HTR-8/SVneo (cell line): Measurements from ENCODE around the gene RASGEF1C.

Experiments used
- DNase-seq: peaks from one replicate; pipeline ENCODE4 v3.0.0; 2011; ENCODE audit warnings: low spot score, mixed read lengths; ENCODE audit not compliant: insufficient read length
- FAIRE-seq: peaks from 2 replicates; lab custom pipeline; 2011; peaks lifted over from hg19 to GRCh38; lab: Jason Lieb, UNC

RASGEF1C gene

DNA sequence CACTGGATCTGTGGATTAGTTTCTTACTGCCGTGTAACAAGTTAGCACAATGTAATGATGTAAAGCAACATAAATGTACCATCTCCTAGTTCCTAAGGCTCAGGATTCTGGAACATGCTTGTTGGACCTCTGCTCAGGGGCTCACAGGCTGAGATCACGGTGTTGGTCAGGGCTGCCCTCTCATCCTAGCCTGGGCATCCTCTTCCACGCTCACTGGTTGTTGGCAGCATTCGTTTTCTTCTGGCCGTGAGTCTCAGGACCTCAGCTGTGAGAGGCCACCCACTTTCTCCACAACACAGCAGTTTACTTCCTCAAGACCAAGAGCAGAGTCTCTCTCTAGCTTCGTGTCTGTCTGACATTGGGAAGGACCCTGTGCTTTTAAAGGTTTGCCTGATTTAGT lies 17.3 kb downstream of the RASGEF1C start:
- FAIRE-seq (no peak), DNase-seq (no peak)

DNA sequence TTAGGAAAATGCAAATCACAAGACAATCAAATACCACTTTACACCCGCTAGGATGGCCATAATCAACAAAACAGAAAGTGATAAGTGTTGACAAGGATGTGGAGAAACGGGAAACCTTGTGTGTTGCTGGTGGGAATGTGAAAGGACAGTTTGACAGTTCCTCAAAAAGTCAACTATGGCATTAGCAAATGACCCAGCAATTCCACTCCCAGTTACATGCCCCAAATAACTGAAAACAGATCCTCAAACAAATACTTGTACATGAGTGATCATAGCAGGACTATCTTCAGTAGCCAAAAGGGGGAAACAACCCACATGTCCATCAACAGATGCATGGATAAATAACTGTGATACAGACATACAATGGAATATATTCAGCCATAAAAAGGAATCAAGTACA lies 21.2 kb downstream of the RASGEF1C start:
- FAIRE-seq = no peak
- DNase-seq = no peak

DNA sequence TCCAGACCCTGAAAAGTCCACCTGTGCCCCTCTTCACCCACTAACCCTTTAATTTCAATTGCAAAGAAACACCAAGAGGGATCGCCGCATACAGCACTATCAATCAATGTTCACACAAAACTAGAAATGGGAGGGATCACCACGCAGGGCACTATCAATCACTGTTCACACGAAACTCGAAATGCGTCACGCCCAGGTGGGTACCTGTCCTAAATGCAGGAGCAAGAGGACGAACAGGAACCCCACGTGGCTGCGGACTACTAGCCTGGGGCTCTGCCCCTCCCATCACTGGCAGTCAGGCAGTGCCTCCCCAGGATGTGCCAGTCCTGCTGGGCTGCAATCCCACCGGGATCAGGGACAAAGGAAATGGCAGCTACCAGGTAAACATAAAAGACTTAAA lies 28.2 kb downstream of the RASGEF1C start:
- FAIRE-seq = no peak
- DNase-seq = no peak

DNA sequence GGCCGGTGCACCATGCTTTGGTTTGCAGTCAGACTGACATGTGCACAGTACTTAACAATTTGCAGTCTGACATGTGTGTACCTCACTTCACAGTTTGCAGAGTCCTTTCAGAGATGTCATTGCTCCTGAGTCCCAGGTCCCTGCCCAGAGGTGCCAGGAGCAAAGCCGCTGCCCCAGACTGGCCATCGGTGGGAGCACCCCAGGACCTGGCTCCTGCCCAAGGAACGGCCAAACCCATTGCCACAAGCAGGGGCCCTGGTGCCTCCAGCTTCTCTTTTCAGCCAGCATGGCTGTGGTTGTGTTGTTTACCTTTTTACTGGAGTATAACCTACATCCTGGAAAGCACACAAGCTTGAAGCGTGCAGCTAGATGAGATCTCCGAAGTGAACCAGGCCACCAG lies 28.6 kb downstream of the RASGEF1C start:
- FAIRE-seq (no peak), DNase-seq (no peak)

DNA sequence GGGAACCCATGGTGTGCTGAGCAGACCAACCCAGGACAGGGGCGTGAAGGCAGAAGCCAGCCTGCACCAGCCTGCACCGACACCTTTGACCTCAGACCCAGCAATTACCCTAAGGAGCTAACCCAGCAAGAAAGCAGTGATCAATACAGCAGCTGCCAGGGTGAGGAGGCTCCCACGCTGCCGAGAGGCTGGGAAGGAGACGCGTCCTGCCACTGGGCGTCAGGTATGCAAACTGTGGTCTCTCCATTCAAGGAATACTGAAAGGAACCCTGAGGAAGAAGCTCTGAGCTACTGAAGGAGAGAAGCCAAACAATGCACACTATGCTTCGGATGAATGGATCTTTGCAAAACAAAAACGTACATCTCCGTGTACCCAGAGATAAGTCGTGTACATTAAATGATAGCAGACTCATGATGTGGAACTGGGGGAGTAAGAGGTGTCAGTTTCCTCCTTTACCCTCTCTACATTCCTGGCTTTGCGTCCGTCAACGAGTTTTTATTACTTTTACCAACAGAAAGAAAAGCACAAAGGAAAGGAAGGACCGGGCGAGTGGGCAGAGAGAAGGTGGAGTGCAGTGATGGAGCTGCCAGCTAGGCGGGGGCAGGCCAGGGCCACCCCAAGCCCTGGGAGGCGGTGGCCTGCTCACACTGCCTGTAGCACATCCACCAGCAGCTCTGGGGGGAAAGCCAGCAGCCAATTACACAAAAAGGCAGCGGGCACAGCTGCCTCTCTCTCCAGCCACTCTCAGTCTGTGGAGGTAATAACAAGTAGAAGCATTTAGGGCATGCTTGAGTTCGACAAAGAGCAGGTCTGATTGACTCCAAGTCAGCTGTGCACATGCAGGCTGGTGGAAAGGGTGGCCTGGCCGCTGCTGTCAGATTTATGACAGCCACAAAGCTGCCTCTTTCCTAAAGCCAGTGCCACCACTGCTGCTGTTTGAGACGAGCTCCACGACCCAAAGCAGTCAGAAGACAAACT lies 29.3 kb downstream of the RASGEF1C start:
- DNase-seq = no peak
- FAIRE-seq = no peak

DNA sequence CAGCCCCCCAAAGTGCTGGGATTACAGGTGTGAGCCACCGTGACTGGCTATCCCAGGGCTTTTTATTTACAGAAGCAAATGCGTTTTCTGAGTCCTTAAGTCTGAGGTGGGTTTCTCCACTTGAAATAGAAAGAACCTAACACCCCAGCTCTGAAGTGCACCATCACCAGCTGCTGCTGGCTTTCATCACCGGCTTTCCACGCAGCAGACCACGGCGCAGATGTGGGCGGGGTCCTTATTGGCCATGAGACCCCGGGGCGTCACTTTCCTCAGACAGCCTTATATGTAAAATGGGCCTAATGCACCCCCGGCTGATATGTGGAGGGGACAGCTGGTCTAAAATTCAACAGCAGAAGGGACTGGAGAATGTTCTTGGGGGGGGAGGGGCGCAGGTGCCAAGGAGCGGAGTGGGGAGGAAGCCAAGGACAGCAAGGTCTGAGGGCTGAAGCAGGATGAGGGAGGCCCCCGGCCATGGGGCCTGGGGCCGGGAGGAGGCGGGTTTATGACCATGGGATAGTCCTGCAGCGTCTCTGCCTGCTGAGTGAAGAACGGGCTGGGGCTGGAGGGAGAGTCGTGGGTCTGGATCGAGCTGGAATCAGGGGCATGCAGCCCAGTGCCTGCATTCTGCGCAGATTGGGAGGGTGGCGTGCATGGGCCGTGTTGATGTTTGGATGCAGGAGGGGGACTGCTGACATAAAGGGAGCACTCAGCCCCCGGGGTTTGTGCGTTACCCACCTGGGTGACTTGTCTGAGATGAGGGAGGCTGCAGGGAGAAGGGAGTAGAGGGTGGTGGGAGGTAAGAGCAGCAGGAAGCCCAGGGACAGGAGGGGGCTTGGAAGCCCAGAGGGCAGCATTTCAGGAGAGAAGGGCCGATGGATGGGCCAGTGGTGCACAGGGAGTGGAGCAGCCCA lies 30.2 kb downstream of the RASGEF1C start:
- FAIRE-seq = no peak

GRCh38 chr5:180176191-180176590 lies 32.8 kb downstream of the RASGEF1C start:
- DNase-seq (no peak), FAIRE-seq (no peak)

More for the DNA sequence above, 30.2 kb downstream of the RASGEF1C start:
- DNase-seq = no peak

- DNase-seq (no peak), FAIRE-seq (no peak)
Measured at GRCh38 chr5:180175015-180175431, 34.0 kb downstream of the RASGEF1C start.

GRCh38 chr5:180174587-180174972 lies 34.4 kb downstream of the RASGEF1C start:
- FAIRE-seq = no peak
- no peak for DNase-seq

DNA sequence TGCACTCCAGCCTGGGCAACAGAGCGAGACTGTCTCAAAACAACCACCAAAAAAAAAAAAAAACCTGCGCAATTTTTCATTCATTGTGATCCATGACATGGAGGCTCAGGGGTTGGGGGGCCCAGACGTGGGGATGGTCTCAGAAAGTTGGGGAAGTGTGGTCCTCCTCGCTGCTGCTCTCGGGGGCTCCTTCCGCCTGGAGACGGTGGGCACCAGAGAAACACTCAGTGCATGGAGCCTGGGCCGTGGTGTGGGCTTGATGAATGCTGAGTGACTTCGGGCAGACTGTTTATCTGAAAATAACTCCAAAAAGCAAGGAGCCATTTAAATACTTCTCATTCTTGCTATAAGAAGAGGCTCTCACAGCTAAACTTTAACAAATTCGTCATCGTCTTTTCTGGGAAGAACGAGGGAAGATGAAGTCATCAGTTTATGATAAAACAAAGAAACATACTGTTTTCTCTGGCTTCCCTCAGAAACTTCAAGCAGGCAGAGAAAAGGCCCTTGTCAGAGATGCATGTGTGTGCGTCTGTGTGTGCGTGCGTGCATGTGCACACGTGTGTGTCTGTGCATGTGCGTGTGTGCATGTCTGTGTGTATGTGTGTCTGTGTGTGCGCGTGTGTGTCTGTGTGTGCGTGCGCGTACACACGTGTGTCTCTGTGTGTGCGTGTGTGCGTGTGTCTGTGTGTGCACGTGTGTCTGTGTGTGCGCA lies 35.0 kb downstream of the RASGEF1C start:
- DNase-seq (no peak), FAIRE-seq (peak; percentile 96)

- FAIRE-seq = no peak
- no peak for DNase-seq
Measured at GRCh38 chr5:180173198-180173544, 35.8 kb downstream of the RASGEF1C start.

DNA sequence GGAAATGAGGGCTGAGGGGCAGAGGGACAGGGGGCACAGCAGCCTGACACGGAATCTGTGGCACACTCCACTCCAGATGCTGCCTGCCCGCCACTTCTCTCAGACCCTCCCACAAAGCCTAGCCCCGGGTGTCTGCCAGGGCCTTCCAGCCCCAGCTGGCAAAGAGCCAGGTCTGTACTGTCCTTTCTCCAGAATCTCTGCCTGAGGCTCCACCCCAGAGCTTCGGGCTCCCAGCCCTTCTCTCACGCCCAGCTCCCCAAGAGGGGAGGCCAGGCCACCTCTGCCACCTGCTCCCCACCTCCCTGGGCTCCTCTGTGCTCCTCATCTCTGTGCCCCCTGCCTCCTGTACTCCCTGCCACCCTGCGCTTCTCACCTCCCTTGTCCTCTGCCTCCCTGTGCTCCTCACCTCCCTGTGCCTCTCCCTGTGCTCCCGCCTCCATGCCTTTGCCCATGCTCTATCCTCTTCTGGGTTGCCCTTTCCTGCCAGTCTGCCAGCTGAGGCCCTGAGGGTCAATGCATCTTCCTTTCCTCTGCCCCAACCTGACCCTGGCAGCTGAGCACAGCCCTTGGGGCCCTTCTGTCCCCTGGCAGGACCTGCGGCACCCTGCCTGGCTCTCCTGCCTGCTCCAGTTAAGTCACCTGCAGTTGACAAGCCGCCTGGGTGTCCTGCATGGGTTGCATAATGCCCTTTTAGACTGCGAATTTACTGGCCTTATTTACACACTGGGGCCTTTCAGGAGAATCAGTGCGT lies 36.4 kb downstream of the RASGEF1C start:
- no peak for FAIRE-seq
- no peak for DNase-seq

DNA sequence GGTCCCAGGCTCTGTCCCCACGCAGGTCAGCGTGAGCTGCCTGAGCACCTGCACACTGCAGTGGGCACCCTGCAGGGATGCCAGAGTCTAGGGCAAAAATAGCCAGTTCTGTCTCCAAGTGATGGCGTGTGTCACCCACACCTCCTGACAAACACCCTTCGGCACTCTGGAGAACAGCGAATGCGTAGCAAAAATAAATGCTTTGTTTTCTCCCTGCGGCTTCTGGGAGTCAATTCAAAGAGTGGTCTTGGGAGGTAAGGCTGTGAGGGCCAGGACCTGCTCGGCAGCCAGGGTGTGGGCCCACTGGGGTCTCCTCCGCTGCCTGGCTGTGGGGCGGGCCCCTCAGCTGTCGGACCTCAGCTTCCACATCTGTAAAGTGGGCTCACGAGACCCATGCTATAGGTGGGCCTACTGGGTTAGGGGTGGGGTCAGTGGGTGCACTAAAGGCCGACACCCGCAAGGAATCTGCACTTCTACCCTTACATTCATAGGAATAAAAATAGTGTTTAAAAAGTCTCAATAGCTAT lies 37.4 kb downstream of the RASGEF1C start:
- FAIRE-seq (no peak), DNase-seq (no peak)

- FAIRE-seq (no peak), DNase-seq (no peak)
Measured at GRCh38 chr5:180170810-180171567, 38.0 kb downstream of the RASGEF1C start.

DNA sequence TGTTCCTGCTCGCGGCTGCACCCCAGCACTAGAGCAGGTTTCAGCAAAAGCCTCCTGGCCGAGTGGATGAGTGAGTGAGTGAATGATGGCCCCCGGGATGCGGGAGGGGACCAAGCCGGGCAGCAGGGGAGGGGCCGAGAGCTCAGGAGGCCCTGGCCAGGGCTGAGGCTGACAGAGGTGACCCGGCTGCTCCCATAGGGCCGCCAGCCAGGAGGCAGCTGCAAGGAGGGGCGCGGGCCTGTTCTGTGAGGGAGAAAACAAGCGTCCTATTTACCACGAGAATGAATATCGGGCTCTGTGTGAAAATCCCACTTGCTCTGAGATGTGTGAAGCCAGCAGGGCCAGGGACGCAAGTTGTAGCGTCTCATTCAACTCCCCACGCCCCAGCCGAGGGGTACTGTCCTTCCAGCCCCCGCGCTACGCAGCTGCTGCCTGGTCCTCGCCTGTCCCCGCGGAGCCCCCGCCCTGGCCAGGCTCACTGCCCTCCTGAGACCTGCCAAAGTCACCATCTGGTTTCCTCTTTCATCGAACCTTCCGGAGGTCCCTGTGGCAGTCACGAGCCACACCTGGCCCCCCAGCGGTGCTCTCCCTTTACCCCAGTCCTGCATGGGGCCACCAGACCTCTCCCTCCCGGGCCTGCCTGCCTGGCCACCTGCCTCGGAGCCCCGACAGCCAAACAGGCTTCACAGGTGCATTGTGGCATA lies 38.8 kb downstream of the RASGEF1C start:
- DNase-seq = no peak
- no peak for FAIRE-seq

GRCh38 chr5:180169248-180170105 lies 39.5 kb downstream of the RASGEF1C start:
- FAIRE-seq (no peak), DNase-seq (no peak)

GRCh38 chr5:180168758-180169157 lies 40.3 kb downstream of the RASGEF1C start:
- DNase-seq (no peak), FAIRE-seq (no peak)
